Endothelial cell of umbilical vein (primary cell): ENCODE data around the gene OR3A3.
"Not testable (repeated sequence)": the region's sequence is repeated elsewhere in the genome, so short reads cannot be mapped to it uniquely, and the experiment has no call there.

ENCODE experiments used
- EZH2 ChIP-seq: IDR thresholded peaks from 2 replicates; pipeline ENCODE4 v1.6.1; 2012; ENCODE audit warnings: borderline replicate concordance, low read depth, mild to moderate bottlenecking, moderate library complexity, low read length, inconsistent platforms; ENCODE audit not compliant: severe bottlenecking
- FOS ChIP-seq: IDR thresholded peaks from 2 replicates; pipeline ENCODE4 v1.6.1; 2011; ENCODE audit warnings: mild to moderate bottlenecking, low read length, moderate library complexity, borderline replicate concordance; ENCODE audit not compliant: insufficient read depth
- GATA2 ChIP-seq: IDR thresholded peaks from 2 replicates; pipeline ENCODE4 v1.7.0; 2011; ENCODE audit warnings: low read depth, mild to moderate bottlenecking, moderate library complexity, mixed read lengths, low read length; ENCODE audit not compliant: insufficient read length, insufficient read depth
- JUN ChIP-seq: IDR thresholded peaks from 2 replicates; pipeline ENCODE4 v1.6.1; 2011; ENCODE audit warnings: borderline replicate concordance, low read depth; ENCODE audit not compliant: insufficient read length, insufficient read depth
- MYC ChIP-seq: IDR thresholded peaks from one replicate; pipeline ENCODE4 v1.6.1; 2011; ENCODE audit warnings: mild to moderate bottlenecking, low read depth, low read length
- POLR2A ChIP-seq: IDR thresholded peaks from 2 replicates; pipeline ENCODE4 v1.6.1; 2012; ENCODE audit warnings: low read depth, mild to moderate bottlenecking, control low read depth, low read length
- POLR2AphosphoS5 ChIP-seq: IDR thresholded peaks from 2 replicates; pipeline ENCODE4 v1.6.1; 2012; ENCODE audit warnings: low read depth, mild to moderate bottlenecking, control low read depth, low read length, moderate library complexity; ENCODE audit not compliant: insufficient read depth
- TF ChIP-seq, protein P1 (sequence below), 2 donors: IDR thresholded peaks; 1 replicate in 1 of 2; 2 replicates in 1 of 2; pipeline ENCODE4 v1.5.1; 2011; ENCODE audit warnings: low read length in 2 of 2, mild to moderate bottlenecking in 2 of 2, moderate library complexity in 2 of 2, control low read depth in 1 of 2, inconsistent platforms in 1 of 2, low read depth in 1 of 2; ENCODE audit not compliant: insufficient read depth in 1 of 2; ENCODE audit errors: extremely low read depth in 1 of 2
- TF ChIP-seq, protein P2 (sequence below): IDR thresholded peaks from 2 replicates; pipeline ENCODE4 v1.6.1; 2011; ENCODE audit not compliant: insufficient read depth, insufficient read length

DNA sequence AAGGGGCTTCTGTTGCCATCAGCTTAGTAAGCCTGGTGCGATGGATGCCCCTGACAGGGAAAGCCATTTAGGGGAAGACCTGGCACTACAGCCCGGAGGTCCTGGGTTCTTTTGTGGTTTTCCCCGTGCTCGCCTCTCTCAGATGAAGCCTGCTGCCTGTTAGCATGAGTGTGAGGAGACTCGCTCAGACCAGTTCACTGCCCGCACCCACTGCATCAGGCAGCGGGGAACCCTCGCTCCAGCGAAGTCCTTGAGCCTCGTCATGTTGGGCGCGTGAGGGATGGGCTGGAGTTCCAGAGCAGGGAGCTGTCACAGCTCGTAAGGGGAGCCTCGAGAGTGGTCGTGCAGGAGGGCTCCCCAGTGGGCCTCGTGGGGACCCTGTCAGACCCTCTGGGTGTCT is 1.0 kb downstream of the OR3A3 start:
- TF ChIP-seq, protein P1, sequence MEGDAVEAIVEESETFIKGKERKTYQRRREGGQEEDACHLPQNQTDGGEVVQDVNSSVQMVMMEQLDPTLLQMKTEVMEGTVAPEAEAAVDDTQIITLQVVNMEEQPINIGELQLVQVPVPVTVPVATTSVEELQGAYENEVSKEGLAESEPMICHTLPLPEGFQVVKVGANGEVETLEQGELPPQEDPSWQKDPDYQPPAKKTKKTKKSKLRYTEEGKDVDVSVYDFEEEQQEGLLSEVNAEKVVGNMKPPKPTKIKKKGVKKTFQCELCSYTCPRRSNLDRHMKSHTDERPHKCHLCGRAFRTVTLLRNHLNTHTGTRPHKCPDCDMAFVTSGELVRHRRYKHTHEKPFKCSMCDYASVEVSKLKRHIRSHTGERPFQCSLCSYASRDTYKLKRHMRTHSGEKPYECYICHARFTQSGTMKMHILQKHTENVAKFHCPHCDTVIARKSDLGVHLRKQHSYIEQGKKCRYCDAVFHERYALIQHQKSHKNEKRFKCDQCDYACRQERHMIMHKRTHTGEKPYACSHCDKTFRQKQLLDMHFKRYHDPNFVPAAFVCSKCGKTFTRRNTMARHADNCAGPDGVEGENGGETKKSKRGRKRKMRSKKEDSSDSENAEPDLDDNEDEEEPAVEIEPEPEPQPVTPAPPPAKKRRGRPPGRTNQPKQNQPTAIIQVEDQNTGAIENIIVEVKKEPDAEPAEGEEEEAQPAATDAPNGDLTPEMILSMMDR (IDR thresholded peaks at IDR 0.05; ENCODE audit: extremely low read depth in 1 of 2, insufficient read depth in 1 of 2, low read depth in 1 of 2, low read length in 2 of 2): not testable (repeated sequence)
- not testable (repeated sequence) for TF ChIP-seq POLR2A, EZH2, POLR2AphosphoS5, FOS, JUN, MYC, GATA2
- TF ChIP-seq, protein P2, sequence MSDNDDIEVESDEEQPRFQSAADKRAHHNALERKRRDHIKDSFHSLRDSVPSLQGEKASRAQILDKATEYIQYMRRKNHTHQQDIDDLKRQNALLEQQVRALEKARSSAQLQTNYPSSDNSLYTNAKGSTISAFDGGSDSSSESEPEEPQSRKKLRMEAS: not testable (repeated sequence)
